Mesothelial cell of epicardium (in vitro differentiated cells): ENCODE results near the gene PTPRN2. TPM values are rescaled to one million over a fixed set of nuclear protein-coding genes. Genes with fewer than 3 reads are reported as not detected.

ENCODE experiments used
- DNase-seq, 2 experiments: peaks; one replicate each; pipeline ENCODE4 v3.0.0; 2021; ENCODE audit warnings: low spot score in 2 of 2; ENCODE audit not compliant: unreplicated experiment in 2 of 2
- H3K27ac Mint-ChIP-seq: 2 replicates; pipeline ENCODE4 v1.8.0; 2021; ENCODE audit warnings: mixed read lengths
- H3K27me3 Mint-ChIP-seq: 2 replicates; pipeline ENCODE4 v1.8.0; 2021; ENCODE audit warnings: low read depth, mixed read lengths
- H3K36me3 Mint-ChIP-seq: 2 replicates; pipeline ENCODE4 v1.8.0; 2021; ENCODE audit warnings: mixed read lengths
- H3K4me1 Mint-ChIP-seq: 2 replicates; pipeline ENCODE4 v1.8.0; 2021; ENCODE audit warnings: mixed read lengths
- H3K4me3 Mint-ChIP-seq: 2 replicates; pipeline ENCODE4 v1.8.0; 2021; ENCODE audit warnings: mild to moderate bottlenecking, moderate library complexity, mixed read lengths
- H3K9me3 Mint-ChIP-seq: 2 replicates; pipeline ENCODE4 v1.8.0; 2021; ENCODE audit warnings: mixed read lengths
- total RNA-seq: library from RNA; stranded (reverse); gene quantifications from 3 replicates; pipeline ENCODE4 v1.2.1, GENCODE V29; 2021
- TF ChIP-seq, protein P1 (sequence below): fragments of 200-600 bp; sonication (generic); IDR thresholded peaks from one replicate; pipeline ENCODE4 v1.5.0; 2021; ENCODE audit warnings: antibody characterized with exemption; ENCODE audit not compliant: unreplicated experiment

The PTPRN2 gene
- total RNA-seq, 1 donor from 2014 or later = 2.2 TPM

GRCh38 chr7:157514746-157515145 lies 1072.9 kb downstream of the PTPRN2 start:
- Mint-ChIP-seq H3K9me3 (no peaks in the 10 kb centered on the region), H3K4me3 (no peak overlapping the region), H3K36me3 (no peaks in the 10 kb centered on the region), H3K27me3 (peaks cover 23% of the 10 kb centered on the region), H3K4me1 (no peaks in the 10 kb centered on the region), H3K27ac (no peak overlapping the region)
- TF ChIP-seq, protein P1, sequence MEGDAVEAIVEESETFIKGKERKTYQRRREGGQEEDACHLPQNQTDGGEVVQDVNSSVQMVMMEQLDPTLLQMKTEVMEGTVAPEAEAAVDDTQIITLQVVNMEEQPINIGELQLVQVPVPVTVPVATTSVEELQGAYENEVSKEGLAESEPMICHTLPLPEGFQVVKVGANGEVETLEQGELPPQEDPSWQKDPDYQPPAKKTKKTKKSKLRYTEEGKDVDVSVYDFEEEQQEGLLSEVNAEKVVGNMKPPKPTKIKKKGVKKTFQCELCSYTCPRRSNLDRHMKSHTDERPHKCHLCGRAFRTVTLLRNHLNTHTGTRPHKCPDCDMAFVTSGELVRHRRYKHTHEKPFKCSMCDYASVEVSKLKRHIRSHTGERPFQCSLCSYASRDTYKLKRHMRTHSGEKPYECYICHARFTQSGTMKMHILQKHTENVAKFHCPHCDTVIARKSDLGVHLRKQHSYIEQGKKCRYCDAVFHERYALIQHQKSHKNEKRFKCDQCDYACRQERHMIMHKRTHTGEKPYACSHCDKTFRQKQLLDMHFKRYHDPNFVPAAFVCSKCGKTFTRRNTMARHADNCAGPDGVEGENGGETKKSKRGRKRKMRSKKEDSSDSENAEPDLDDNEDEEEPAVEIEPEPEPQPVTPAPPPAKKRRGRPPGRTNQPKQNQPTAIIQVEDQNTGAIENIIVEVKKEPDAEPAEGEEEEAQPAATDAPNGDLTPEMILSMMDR = no peak
- DNase-seq = no peak

GRCh38 chr7:157514306-157514705 lies 1073.3 kb downstream of the PTPRN2 start:
- H3K36me3 Mint-ChIP-seq = no peaks in the 10 kb centered on the region
- no peak for DNase-seq

DNA sequence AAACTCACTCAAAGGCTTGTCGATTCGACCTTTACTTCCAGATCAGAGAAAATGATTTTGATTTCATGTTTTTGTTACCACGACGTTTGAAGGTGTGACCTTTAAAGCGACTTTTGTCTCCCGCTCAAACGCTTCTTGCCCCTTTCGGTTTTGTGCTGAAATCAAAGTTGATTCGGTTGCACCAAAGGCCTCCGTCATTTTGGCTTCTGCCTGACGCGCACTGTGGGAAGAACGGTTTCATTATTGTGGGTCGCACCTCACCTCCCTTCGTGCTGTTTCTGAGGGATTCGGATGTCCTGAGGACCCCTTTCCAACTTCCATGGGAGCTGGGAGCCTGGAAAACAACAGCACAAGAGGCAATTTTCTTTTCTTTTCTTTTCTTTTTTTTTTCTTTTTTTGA lies 1073.9 kb downstream of the PTPRN2 start:
- Mint-ChIP-seq H3K9me3 (no peaks in the 10 kb centered on the region), H3K4me3 (no peak overlapping the region), H3K36me3 (no peaks in the 10 kb centered on the region), H3K27ac (no peak overlapping the region), H3K27me3 (peaks cover 29% of the 10 kb centered on the region), H3K4me1 (no peaks in the 10 kb centered on the region)
- DNase-seq = peak in 1 of 2 experiments; percentile 10
- TF ChIP-seq, protein P1 = no peak

More at GRCh38 chr7:157514306-157514705, 1073.3 kb downstream of the PTPRN2 start:
- Mint-ChIP-seq H3K27ac (no peak overlapping the region), H3K9me3 (no peaks in the 10 kb centered on the region), H3K27me3 (peaks cover 27% of the 10 kb centered on the region), H3K4me3 (no peak overlapping the region), H3K4me1 (no peaks in the 10 kb centered on the region)
- TF ChIP-seq, protein P1 = no peak

GRCh38 chr7:157513162-157513621 lies 1074.4 kb downstream of the PTPRN2 start:
- Mint-ChIP-seq H3K4me3 (no peak overlapping the region), H3K4me1 (no peaks in the 10 kb centered on the region), H3K27ac (no peak overlapping the region), H3K9me3 (no peaks in the 10 kb centered on the region), H3K36me3 (no peaks in the 10 kb centered on the region), H3K27me3 (peaks cover 30% of the 10 kb centered on the region)
- DNase-seq = no peak
- TF ChIP-seq, protein P1 = no peak

- H3K9me3 Mint-ChIP-seq = peaks cover 21% of the 10 kb centered on the region
- no peak overlapping the region for H3K4me3 Mint-ChIP-seq
- no peaks in the 10 kb centered on the region for H3K36me3 Mint-ChIP-seq
- no peak for DNase-seq
- TF ChIP-seq, protein P1 = no peak
- H3K27ac Mint-ChIP-seq = no peak overlapping the region
- H3K27me3 Mint-ChIP-seq = peaks cover 42% of the 10 kb centered on the region
- no peaks in the 10 kb centered on the region for H3K4me1 Mint-ChIP-seq
These were observed 1078.4 kb downstream of the PTPRN2 start for GRCh38 chr7:157509226-157509625.

DNA sequence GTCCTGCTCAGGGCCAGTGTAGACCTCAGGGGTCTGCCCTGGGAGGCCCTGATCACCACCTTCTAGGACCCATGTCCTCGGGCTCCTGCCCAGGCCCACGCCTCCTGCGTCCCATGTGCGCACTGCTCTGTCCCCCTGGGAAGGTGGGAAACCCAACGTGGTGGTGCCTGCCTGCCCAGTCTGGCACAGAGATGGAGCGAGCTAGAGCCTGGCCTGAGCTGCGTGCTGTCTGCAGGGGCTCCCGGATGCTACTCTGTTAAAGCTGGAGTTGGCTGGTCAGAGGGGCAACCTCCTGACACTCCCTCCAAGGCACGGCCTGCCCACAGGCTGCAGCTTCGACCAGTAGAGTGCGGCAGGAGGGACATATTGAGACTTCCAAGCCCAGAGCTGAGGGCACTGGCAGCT lies 1079.1 kb downstream of the PTPRN2 start:
- Mint-ChIP-seq H3K27ac (no peak overlapping the region), H3K9me3 (peaks cover 21% of the 10 kb centered on the region), H3K27me3 (peaks cover 39% of the 10 kb centered on the region), H3K36me3 (no peaks in the 10 kb centered on the region), H3K4me3 (no peak overlapping the region), H3K4me1 (no peaks in the 10 kb centered on the region)
- TF ChIP-seq, protein P1 = no peak
- peak in 1 of 2 experiments; percentile 24 for DNase-seq
